GM12873 (cell line): Measurements from ENCODE around the gene LAMC3.

Experiments used
- TF ChIP-seq, protein P1 (sequence below): IDR thresholded peaks from 2 replicates; pipeline ENCODE4 v1.5.1; 2012; ENCODE audit warnings: low read depth, mild to moderate bottlenecking, moderate library complexity, low read length, control low read depth; ENCODE audit not compliant: insufficient read depth; ENCODE audit errors: missing control alignments

Gene LAMC3

DNA sequence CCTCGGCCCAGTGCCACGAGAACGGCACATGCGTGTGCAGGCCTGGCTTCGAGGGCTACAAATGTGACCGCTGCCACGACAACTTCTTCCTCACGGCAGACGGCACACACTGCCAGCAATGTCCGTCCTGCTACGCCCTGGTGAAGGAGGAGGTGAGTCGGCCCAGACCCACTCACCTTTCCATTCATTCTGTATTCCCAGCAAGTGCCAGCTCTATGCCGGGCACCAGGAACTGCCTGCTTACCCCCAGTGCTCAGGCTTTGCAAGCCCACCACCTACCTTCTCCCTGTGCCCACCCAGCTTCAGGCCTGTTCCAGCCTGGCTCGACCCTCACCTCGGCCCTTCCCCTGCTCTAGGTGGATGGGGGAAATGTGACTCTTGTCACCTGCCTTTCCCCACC lies 60.7 kb downstream of the LAMC3 start:
- TF ChIP-seq, protein P1, sequence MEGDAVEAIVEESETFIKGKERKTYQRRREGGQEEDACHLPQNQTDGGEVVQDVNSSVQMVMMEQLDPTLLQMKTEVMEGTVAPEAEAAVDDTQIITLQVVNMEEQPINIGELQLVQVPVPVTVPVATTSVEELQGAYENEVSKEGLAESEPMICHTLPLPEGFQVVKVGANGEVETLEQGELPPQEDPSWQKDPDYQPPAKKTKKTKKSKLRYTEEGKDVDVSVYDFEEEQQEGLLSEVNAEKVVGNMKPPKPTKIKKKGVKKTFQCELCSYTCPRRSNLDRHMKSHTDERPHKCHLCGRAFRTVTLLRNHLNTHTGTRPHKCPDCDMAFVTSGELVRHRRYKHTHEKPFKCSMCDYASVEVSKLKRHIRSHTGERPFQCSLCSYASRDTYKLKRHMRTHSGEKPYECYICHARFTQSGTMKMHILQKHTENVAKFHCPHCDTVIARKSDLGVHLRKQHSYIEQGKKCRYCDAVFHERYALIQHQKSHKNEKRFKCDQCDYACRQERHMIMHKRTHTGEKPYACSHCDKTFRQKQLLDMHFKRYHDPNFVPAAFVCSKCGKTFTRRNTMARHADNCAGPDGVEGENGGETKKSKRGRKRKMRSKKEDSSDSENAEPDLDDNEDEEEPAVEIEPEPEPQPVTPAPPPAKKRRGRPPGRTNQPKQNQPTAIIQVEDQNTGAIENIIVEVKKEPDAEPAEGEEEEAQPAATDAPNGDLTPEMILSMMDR: no peak

DNA sequence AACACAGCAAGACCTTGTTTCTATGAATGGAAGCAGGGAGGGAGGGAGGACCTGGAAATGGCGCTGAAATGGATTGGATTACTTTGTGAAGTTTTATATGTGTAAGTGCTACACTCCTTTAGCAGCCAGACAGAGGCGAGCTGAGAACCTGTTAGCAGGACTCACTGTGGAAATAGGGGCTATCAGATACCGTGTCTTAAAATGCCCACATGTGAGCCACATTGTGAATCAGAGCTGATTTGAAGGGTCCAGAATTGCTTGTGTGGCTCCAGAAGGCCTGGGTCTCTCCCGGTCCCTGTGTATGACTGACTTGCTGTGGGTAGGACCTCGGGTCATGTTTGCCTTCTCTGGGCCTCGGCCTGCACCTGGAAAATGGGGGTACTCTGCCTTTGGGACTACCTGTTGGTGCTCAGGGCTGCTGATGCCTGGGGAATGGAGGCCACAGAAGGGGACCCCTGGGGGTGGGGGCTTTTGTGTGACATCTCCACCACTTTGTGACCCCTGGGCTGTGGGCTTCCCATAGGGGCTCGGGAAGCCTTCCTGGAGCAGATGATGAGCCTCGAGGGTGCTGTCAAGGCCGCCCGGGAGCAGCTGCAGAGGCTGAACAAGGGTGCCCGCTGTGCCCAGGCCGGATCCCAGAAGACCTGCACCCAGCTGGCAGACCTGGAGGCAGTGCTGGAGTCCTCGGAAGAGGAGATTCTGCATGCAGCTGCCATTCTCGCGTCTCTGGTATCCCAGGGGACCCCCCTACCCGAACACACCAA lies 63.3 kb downstream of the LAMC3 start:
- TF ChIP-seq, protein P1: no peak

DNA sequence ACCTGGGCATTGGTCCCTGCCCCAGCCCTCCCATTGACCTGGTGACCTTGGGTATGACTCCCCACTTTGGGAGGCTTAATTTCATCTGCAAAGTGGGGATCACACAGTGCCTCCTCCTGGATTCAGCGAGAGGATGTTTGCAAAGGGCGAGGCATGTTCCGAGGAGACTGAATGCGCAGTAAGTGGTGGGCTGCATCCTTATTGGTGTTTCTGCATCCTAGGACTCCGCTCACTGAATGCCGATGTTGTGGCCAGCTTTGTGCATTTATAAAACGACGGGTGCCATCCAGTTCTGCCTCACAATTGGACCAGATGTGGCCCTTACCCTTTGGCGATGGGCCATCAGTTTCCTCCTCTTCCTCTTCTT lies 63.9 kb downstream of the LAMC3 start:
- TF ChIP-seq, protein P1: no peak

DNA sequence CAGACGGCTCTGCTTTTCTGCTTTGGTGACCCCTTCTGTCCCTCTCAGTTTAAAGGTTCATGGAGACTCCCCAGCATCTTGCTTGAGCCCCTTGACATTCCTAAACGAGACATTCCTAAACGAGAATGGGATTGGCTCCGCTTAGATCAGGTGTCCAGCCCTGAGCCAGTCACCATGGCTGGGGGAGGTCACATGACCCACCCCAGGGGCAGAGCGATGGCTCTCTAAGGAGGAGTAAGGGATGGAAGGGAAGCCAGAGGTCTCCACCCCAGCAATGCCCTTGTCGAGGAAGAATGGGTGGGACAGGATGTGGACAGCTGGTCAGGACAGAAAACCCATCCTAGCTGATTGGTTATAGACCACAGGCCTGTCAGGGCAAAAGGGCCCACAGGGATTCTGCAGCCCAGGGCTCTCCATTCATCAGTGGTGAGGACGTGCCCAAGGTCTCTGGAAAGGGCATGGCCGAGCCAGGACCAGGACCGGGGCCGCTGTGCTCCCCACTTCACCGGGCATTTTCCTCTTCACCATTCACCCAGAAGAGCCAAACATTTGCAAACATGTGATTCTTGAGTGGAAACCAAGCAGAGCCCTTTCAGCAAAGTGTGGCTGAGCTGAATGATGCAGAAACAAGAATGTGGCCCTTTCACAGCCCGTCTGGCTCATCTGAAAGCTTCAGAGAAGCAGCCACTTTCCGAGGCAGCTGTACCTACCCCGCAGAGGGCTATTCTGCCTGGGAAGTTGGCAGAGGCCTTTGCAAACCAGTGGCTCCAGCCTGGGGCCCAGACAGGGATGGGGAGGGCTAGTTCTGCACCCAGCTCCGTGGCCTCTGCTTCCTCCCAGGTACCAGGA lies 67.6 kb downstream of the LAMC3 start:
- TF ChIP-seq, protein P1: no peak

DNA sequence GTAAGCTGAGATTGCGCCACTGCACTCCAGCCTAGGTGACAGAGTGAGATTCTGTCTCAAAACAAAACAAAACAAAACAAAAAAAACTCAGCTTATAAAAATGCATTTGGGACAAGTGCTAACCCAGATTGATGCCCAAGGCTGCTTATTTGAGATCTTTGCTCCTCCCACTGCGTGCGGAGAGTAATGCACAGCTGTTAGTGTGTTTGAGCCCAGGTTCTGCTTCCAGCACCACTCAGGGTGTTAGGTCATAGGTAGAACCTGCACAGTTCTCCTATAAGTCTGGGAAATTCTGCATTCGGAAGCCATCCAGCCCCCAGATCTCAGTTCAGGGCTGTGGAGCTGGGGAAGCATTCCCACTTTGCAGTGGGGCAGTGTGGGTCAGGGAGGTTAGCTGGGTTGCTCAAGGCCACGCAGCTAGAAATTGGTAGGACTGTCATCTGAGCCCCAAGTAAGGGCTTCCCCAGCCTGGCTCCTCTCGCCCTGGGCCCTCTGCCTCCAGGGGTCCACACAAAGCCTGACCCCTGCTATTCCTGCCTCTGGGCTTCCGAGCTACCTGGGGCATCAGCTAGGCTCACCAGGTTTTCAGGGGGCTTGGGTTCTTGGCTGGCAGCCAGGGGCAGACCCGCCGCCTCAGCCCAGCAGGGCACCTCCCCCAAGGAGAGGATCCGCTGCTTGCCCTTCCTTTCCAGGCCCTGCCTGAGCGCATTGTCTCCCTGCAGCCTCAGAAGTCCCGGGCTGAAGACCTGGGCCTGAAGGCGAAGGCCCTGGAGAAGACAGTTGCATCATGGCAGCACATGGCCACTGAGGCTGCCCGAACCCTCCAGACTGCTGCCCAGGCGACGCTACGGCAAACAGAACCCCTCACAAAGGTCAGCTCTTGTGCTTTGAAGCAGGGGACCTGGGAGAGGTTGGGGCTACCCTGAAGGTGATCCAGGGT lies 69.7 kb downstream of the LAMC3 start:
- TF ChIP-seq, protein P1: no peak

DNA sequence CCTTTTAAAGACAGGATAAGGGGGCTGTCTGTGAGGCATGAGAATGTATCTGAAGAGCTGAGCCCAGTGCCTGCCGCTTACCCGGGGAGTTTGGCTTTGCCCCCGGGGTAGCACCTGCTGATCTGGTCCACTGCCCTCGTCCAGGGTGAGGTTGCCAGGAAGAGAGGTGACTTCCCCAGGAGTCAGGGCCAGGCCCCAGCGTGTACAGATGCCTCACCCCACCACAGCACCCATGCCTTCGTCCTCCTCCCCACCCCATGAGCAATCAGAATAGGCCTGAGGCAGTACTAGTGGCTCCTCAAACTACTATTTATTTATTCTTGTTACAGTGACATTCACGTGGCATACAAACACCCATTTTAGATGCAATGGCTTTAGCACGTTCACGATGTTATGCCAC lies 71.6 kb downstream of the LAMC3 start:
- TF ChIP-seq, protein P1: no peak
